PFSK-1 (cell line): ENCODE measurements around the gene UACA.

ENCODE experiments used
- FOXP2 ChIP-seq: optimal IDR thresholded peaks from 2 replicates; pipeline ENCODE3; 2011; ENCODE audit warnings: borderline replicate concordance, control low read depth, inconsistent platforms; ENCODE audit not compliant: insufficient read depth; ENCODE audit errors: extremely low read length, extremely low read depth
- POLR2AphosphoS5 ChIP-seq: IDR thresholded peaks from 2 replicates; pipeline ENCODE4 v1.6.1; 2012; ENCODE audit warnings: low read depth, mild to moderate bottlenecking, control low read depth, low read length, moderate library complexity
- SIN3A ChIP-seq: IDR thresholded peaks from 2 replicates; pipeline ENCODE4 v1.6.1; 2012; ENCODE audit warnings: mild to moderate bottlenecking, low read length, moderate library complexity, borderline replicate concordance; ENCODE audit not compliant: insufficient read depth
- TAF1 ChIP-seq: IDR thresholded peaks from 2 replicates; pipeline ENCODE4 v1.6.1; 2012; ENCODE audit warnings: low read length, control low read depth, borderline replicate concordance; ENCODE audit not compliant: insufficient read depth
- TF ChIP-seq, protein P1 (sequence below), 2 experiments: IDR thresholded peaks; 2 replicates each; pipeline versions ENCODE4 v1.6.1 to v1.8.0; 2011 to 2012; ENCODE audit warnings: low read depth in 2 of 2, low read length in 2 of 2, control low read depth in 1 of 2, inconsistent platforms in 1 of 2, mild to moderate bottlenecking in 1 of 2, moderate library complexity in 1 of 2; ENCODE audit not compliant: insufficient read depth in 1 of 2

DNA sequence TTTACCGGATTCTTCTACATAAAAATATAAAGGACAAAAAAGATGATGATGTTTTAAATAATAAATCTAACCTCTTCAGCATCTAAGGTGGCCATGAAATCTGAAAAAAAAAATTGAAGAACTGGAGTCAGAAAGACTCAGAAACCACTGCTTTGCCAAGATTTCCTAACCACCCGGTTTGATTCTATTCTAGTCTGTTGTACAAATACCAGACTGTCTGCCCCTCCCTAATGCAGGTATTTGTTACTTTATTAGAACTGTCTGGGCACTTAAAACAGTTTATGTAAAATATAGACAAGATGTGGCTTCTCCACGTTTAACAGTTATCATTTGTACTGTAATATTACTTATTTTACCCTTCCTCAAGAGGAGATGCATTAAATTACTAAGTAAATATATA, 48.8 kb downstream of the UACA start:
- no peak for TF ChIP-seq POLR2AphosphoS5
- no peak for TF ChIP-seq TAF1
- no peak for TF ChIP-seq SIN3A
- TF ChIP-seq, protein P1, sequence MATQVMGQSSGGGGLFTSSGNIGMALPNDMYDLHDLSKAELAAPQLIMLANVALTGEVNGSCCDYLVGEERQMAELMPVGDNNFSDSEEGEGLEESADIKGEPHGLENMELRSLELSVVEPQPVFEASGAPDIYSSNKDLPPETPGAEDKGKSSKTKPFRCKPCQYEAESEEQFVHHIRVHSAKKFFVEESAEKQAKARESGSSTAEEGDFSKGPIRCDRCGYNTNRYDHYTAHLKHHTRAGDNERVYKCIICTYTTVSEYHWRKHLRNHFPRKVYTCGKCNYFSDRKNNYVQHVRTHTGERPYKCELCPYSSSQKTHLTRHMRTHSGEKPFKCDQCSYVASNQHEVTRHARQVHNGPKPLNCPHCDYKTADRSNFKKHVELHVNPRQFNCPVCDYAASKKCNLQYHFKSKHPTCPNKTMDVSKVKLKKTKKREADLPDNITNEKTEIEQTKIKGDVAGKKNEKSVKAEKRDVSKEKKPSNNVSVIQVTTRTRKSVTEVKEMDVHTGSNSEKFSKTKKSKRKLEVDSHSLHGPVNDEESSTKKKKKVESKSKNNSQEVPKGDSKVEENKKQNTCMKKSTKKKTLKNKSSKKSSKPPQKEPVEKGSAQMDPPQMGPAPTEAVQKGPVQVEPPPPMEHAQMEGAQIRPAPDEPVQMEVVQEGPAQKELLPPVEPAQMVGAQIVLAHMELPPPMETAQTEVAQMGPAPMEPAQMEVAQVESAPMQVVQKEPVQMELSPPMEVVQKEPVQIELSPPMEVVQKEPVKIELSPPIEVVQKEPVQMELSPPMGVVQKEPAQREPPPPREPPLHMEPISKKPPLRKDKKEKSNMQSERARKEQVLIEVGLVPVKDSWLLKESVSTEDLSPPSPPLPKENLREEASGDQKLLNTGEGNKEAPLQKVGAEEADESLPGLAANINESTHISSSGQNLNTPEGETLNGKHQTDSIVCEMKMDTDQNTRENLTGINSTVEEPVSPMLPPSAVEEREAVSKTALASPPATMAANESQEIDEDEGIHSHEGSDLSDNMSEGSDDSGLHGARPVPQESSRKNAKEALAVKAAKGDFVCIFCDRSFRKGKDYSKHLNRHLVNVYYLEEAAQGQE (IDR thresholded peaks at IDR 0.05; ENCODE audit: insufficient read depth in 1 of 2, low read depth in 2 of 2, low read length in 2 of 2) = no peak
- TF ChIP-seq FOXP2 = no peak
